Vagina (tissue), 2 donors: Measurements from ENCODE around the gene BCO1. TPM values are rescaled to one million over a fixed set of nuclear protein-coding genes. Genes with fewer than 3 reads are reported as not detected.

ENCODE experiments used
- DNase-seq, 2 donors: peaks; one replicate each; pipeline ENCODE4 v3.0.0-alpha.2; 2017; ENCODE audit errors: extremely low spot score in 2 of 2
- H3K27ac ChIP-seq: fragments of 200-600 bp; sonication (generic); one replicate; pipeline ENCODE4 v1.5.1; 2019
- H3K27me3 ChIP-seq: fragments of 200-600 bp; sonication (generic); one replicate; pipeline ENCODE4 v1.5.1; 2019
- H3K36me3 ChIP-seq, 2 donors: fragments of 200-600 bp; sonication (generic); one replicate each; pipeline ENCODE4 v1.5.1; 2017 to 2019
- H3K4me1 ChIP-seq: fragments of 200-600 bp; sonication (generic); one replicate; pipeline ENCODE4 v1.5.1; 2019
- H3K4me3 ChIP-seq, 2 donors: fragments of 200-600 bp; sonication (generic); 1 replicate in 1 of 2; 2 replicates in 1 of 2; pipeline ENCODE4 v1.5.1; 2016 to 2019
- H3K9me3 ChIP-seq: fragments of 200-600 bp; sonication (generic); one replicate; pipeline ENCODE4 v1.5.1; 2019
- CTCF ChIP-seq, 3 experiments: fragments of 450-650 bp in 2 of 3; fragments of 200-600 bp in 1 of 3; sonication (generic) in 1 of 3; IDR thresholded peaks; one replicate each; pipeline ENCODE4 v1.5.1; 2017 to 2019; ENCODE audit warnings: antibody characterized with exemption in 3 of 3, mild to moderate bottlenecking in 2 of 3, moderate library complexity in 2 of 3
- POLR2A ChIP-seq, 2 donors: fragments of 450-650 bp; IDR thresholded peaks; one replicate each; pipeline ENCODE4 v1.6.1; 2017; ENCODE audit warnings: antibody characterized with exemption in 2 of 2, mild to moderate bottlenecking in 2 of 2, moderate library complexity in 2 of 2
- POLR2AphosphoS5 ChIP-seq, 2 donors: sonication (generic); formaldehyde crosslinking; IDR thresholded peaks; one replicate each; pipeline ENCODE4 v1.9.0; 2017; ENCODE audit warnings: antibody characterized with exemption in 2 of 2, mild to moderate bottlenecking in 2 of 2, low read depth in 1 of 2; ENCODE audit not compliant: insufficient read depth in 1 of 2
- intact Hi-C: fragments of 100-400 bp; cut with DNase I; formaldehyde crosslinking; loops from one replicate; pipeline ENCODE4 v1.15.1; 2023
- total RNA-seq: library from RNA; depleted of rRNA; stranded (reverse); fragments of >200 nt; gene quantifications from one replicate; pipeline ENCODE4 v1.2.3, GENCODE V29; 2016

Gene BCO1
- total RNA-seq, 1 donor from 2014 or later, result not detected

- TF ChIP-seq CTCF (IDR thresholded peaks at IDR 0.05) (no peak), POLR2AphosphoS5 (IDR thresholded peaks at IDR 0.05; ENCODE audit: insufficient read depth in 1 of 2, low read depth in 1 of 2) (no peak), POLR2A (IDR thresholded peaks at IDR 0.05) (no peak)
- Histone ChIP-seq H3K4me1 (no peaks in the 10 kb centered on the region), H3K4me3 (no peak overlapping the region), H3K27me3 (no peaks in the 10 kb centered on the region), H3K36me3 (no peaks in the 10 kb centered on the region), H3K27ac (no peak overlapping the region), H3K9me3 (no peaks in the 10 kb centered on the region)
- no peak for DNase-seq
- intact Hi-C loops, result loop anchor here (10.0 kb wide), 1 partner anchor 542 kb away; no protein-coding TSS in a partner anchor
These were observed 25.5 kb upstream of the BCO1 start for GRCh38 chr16:81212830-81213465.

GRCh38 chr16:81214745-81215166 is 23.7 kb upstream of the BCO1 start:
- TF ChIP-seq CTCF (IDR thresholded peaks at IDR 0.05) (no peak), POLR2AphosphoS5 (IDR thresholded peaks at IDR 0.05; ENCODE audit: insufficient read depth in 1 of 2, low read depth in 1 of 2) (no peak)
- no peaks in the 10 kb centered on the region for H3K9me3 ChIP-seq
- H3K36me3 ChIP-seq, result no peaks in the 10 kb centered on the region
- H3K4me3 ChIP-seq, result no peak overlapping the region
- H3K4me1 ChIP-seq, result no peaks in the 10 kb centered on the region
- intact Hi-C loops, result loop anchor here (10.0 kb wide), 1 partner anchor 540 kb away; no protein-coding TSS in a partner anchor
- H3K27me3 ChIP-seq, result no peaks in the 10 kb centered on the region
- no peak overlapping the region for H3K27ac ChIP-seq
- no peak for DNase-seq

GRCh38 chr16:81216114-81216513 is 22.4 kb upstream of the BCO1 start:
- TF ChIP-seq CTCF (IDR thresholded peaks at IDR 0.05) (no peak), POLR2A (IDR thresholded peaks at IDR 0.05) (no peak), POLR2AphosphoS5 (IDR thresholded peaks at IDR 0.05; ENCODE audit: insufficient read depth in 1 of 2, low read depth in 1 of 2) (no peak)
- Histone ChIP-seq H3K4me3 (no peak overlapping the region), H3K36me3 (no peaks in the 10 kb centered on the region), H3K9me3 (no peaks in the 10 kb centered on the region), H3K4me1 (no peaks in the 10 kb centered on the region), H3K27ac (no peak overlapping the region), H3K27me3 (no peaks in the 10 kb centered on the region)
- no peak for DNase-seq
- intact Hi-C loops, result loop anchor here (10.0 kb wide), 1 partner anchor 539 kb away; no protein-coding TSS in a partner anchor

- no peak for DNase-seq
- intact Hi-C loops, result loop anchor here (10.0 kb wide), 1 partner anchor 538 kb away; no protein-coding TSS in a partner anchor
These were observed 21.8 kb upstream of the BCO1 start for GRCh38 chr16:81216706-81217105.

More at GRCh38 chr16:81216706-81217105, 21.8 kb upstream of the BCO1 start:
- no peak for TF ChIP-seq CTCF (IDR thresholded peaks at IDR 0.05)
- no peaks in the 10 kb centered on the region for H3K9me3 ChIP-seq
- H3K36me3 ChIP-seq, result no peaks in the 10 kb centered on the region
- H3K4me1 ChIP-seq, result no peaks in the 10 kb centered on the region
- no peaks in the 10 kb centered on the region for H3K27me3 ChIP-seq
- no peak overlapping the region for H3K27ac ChIP-seq
- no peak overlapping the region for H3K4me3 ChIP-seq
